Stimulated activated naive CD4-positive, alpha-beta T cell (primary cell): ENCODE results near the gene LCN1.
A peak's percentile ranks its signal among the peaks of the same experiment; 100 is the strongest.
"Not testable (repeated sequence)": the region's sequence is repeated elsewhere in the genome, so short reads cannot be mapped to it uniquely, and the experiment has no call there.

Experiments
- DNase-seq, 6 experiments: peaks; one replicate each; lab custom pipeline; 2025; lab: John Stamatoyannopoulos, UW

The LCN1 gene

DNA sequence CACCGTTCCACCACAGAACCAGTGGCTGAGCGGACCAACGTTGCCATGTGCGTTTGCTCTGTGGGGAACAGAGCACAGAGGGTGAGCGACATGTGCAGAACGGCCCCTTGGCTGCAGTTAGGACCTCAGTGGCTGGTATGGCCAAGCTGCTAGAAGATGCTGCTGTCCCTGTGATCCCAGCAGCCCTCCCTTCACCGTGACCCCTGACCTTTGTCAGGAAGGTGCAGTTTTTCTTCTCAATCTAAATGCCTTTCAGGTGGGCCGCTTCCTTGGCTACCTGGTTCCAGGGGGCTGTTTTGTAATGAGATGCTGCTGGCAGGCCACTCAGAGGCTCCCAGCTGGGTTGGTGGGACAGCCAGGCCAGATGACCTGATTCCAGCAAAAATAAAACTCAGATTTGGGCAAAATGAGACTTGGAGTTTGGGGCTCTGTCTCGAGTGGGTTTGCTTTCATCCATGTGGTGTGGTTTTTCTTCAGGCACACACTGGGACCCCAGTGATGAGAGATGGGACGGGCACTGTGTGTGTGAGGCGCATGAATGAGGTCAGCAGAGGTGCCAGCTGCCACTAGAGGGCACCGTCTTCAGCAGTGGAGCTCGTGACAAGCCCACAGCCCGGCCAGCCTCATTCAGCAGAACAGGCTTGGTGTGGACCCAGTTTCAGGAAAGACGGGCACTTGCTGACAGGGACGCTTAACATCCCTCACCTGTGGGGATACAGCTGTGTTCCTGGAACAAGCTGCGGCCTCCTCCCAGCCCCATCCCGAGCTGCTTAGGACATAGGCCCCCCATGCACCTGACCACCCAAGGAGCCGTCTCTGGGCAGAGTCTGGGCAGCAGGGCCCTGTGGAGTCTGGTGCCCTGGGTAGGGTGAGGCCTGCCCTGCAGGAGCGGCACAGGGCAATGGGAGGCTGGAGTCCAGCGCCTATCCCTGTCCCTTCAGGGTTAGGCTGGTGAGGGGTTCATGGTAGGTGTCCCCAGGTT is 16.7 kb upstream of the LCN1 start:
- DNase-seq = peak in 5 of 6 experiments; percentile 4 to 33 (median 24)

DNA sequence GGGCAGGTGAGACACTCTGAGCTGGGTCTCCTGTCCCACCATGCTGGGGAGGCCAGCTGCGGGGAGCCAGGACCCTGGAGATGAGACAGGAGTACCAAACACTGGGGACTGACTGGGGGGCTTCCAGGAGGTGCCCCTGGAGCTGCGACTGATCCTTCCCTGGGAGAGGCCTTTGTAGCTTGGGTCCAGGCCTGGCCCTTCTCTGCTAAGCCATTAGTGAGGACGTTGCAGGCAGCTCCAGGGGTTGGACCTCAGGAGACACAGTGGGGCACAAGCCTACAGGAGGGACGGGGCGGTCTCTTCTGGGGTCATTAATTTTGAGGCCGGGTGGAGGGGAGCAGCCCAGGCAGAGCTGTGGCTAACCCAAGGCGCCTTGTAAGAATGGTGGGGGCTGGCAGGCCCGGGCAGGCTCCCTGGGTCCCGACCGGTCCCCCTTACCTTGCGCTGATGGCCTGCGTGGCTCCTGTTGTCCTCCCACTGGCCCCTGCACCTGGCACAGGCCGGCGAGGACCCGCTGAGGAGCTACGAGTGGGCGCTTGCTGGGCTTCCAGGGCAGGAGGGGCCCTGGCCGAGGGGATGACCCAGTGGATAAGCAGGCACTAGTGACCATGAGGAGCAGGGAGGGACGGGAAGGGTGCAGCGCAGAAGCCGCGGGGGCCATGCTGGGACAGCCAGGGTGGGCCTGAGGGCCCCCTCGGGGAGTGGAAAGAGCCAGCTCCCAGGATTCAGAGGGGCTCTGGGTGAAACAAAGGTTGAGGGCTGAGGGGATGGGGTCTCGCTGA is 15.6 kb upstream of the LCN1 start:
- no peak for DNase-seq

DNA sequence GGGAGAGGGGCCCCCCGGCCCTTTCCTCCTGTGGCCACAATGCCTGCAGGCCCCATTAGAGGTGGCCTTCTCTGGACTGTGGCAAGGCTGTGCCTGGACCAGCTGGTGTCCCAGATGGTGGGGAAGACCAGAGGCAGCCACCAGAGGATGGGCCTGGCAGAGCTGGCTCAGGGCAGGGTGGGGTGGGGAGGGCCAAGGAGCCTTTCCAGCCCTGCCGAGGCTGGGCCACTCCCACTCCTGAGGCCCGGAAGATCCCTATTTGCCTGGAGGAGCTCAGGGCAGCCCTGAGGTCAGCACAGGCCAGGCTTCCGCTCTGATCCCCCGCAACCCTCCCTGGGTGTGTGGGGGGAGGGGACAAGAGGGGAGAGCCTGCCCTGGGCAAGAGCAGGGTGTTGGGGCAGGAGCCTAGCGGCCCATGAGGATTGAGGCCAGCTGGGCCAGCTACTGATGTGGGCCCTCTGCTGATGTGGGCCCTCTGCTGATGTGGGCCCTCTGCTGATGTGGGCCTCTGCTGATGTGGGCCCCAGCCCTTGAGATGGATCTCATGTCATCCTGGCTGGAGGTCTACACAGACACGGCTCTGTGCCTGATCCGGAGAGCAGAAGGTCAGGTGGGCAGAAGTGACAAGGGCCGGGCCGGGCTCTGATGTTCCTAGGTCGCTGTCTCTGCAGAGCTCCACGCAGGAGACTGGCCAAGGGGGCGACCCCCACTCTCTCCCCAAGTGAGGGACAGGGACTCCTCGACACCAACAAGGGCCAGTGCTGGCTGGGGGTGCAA is 14.7 kb upstream of the LCN1 start:
- DNase-seq = no peak

DNA sequence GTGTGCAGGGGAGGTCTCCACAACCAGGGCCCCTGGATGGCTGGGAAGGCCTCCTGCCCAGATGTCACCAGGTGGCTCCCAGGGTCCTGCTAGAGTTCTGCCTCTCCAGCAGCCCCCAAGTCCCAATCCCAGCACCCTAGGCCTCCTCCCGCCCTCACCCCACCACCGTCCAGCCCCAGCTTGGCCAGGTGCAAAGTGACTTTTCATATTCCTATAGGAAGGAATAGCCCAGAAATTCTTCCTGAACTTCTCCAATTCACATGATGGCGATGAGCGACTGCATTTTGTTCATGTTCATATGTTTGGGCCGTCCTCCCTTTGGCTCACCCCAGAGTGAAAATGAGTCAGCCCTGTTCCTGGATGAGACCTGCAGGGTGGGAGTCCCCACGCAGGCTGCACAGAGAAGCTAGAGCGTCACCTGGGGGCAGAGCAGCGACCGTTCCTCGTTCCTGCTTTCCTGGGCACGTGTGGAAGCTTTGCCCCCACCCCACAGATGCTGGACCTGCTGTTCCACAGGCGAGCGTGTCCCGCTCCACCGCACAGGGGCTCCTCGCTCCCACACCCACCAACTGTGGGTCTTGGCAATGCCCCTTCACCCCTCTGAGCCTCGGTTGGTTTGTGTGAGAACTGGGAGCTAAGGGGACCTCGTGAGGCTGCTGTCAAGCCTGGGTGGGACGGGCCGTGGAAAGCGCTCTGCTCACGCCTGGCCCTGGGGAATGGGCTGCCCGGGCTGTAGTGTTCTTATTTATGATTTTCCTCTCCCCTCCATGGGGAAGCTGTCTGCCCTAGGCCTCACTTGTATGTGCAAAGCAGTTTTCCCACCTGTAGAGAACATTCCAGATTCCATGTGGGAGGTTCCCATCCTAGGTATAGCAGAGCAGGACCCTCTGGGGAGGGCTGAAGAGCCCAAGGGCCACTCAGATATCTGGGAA is 13.9 kb upstream of the LCN1 start:
- DNase-seq = no peak

DNA sequence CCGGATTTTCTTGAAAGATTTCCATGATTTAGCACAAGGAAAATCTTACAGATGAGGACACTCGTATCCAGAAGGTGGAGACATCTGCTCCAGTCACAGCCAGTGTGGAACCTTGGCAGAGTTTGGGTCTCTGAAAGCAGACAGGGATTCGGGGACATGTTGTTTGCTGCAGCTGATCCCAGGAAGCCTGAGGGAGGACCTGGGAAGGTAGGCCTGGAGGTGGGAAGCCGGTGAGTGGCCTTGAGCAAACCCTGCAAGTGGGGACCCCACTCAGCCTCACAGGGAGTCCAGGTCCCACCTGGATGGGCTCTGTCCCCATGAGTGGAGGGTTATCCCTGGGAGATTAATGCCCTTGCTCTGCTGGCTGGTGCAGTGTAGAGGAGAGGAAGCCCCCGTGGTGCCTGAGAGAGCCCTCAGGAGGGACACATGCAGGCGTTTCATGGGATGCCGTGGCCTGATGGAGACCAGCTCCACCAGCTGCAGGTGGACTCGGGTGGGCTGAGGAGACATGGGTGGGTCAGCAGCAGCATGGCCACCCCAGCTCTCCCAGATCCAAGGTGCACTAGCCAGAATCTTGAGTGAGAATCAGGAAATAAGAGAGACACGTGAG is 12.9 kb upstream of the LCN1 start:
- DNase-seq = no peak

DNA sequence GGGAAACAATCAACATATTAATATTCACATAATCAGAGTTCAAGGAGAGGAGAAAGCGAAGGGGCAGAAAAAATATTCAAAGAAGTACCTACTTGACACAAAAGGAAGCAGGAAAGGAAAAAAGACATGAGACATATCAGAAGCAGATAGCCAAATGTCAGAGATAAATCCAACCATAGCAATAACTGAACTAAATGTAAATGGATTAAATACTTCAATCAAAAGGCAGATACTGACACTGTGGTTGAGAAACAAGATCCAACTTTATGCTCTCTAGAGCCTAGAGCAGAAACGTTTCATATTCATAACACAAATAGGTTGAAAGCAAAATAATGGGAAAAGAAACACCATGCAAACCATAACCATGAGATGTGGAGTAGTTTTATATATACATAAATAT is 11.8 kb upstream of the LCN1 start:
- no peak for DNase-seq

DNA sequence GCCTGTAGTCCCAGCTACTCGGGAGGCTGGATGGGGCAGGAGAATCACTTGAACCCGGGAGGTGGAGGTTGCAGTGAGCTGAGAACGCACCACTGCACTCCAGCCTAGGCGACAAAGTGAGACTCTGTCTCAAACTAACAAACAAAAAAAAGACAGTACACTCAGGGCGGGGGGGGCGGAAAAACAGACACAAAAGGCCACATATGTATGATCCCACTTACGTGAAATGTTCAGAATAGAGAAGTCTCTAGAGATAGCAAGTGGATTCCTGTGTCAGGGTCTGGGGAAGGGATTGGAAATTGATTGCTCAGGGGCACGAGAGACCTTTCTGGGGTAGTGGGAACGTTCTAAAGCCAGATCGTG is 9.0 kb upstream of the LCN1 start:
- no peak for DNase-seq

DNA sequence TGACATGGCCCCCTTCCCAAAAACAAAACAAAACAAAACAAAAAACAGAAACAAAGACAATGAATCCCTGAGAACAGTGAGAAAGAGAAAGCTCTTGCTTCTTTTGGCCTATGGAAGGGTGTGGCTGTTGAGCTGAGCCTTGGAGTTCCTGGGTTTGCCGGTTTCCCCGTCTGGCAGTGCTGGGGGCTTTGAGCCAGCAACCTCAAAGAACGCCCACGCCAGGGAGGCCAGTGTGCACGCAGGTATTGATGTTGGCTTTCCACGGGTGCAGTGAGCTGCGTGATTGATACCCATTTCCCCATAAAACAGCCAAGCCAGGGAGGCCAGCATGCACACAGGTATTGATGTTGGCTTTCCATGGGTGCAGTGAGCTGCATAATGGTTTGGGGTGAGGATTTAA is 8.3 kb upstream of the LCN1 start:
- DNase-seq = no peak

DNA sequence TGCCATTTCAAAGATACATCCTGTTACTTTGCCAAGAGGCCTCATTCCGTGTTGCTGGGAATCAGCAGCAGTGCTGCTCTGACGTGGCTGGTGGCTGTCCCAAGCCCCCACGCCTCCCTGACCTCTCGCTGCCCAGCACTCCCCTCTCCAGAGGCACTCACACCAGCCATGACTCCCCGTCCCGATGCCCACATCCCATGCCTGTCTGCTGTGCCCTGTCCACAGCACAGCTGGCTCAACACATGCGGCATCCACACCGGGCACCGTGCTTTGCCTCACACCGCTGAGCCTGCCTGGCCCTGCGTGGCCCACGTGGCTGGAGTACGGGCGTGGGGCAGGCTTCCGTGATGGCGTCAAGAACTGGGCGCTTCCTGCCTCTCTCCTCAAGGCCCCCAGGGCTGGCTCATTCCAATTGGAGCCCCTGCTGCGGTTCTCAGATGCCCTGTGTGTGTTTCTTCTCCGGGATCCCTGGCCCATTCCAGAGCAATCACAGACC is 7.8 kb upstream of the LCN1 start:
- no peak for DNase-seq

DNA sequence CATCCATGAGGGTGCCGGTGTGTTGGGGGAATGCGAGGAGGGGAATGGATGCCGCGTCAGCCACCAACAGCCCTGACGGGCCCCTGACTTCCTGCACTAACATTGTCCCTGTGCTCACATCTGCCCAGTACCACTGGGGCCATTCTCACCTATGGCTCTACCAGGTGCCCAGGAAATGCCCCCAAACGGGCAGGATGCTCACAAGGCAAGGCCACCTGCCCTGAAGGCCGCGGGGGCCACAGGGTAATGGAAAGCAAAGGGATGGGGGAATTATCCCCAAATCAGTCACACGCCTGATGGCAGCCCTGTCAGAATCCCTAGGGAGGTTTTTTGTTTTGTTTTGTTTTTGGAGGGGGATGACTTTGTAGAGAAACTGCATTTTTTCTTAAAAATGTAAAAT is 7.3 kb upstream of the LCN1 start:
- DNase-seq = not testable (repeated sequence)

DNA sequence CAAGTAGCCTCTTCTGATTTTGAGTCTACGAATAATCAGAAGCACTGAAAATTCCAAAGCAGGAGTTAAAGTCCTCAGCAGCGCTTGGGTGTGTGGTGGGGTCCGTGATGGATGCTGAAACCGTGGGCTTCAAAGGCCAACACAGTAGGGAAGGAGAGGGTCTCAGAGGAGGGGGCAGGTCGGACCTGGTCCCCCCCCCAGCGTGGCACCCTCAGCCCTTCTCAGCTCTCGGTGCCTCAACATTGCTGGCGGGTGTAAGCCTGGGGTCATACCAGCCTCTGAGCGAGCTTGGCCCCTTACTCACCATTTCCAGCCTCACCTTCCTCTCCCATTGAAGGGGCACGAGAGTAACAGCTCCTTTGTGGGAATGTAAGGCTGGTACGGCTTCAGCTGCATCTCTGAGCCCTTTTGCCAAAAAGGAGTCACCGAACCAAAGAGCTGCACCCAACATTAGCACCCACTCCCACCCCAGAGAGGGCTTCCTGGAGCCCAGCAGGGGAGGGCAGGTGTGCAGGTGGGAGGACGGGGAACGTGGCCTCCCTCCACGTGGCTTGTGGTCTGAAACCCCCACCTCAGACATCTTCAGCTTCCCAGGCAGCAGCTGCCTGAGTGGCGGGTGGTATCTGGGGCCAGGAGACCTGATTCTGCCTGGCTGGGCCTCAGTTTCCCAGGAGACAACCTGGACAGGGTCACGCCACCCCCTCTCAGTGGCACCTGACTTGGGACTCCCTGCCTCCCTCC is 6.7 kb upstream of the LCN1 start:
- no peak for DNase-seq

DNA sequence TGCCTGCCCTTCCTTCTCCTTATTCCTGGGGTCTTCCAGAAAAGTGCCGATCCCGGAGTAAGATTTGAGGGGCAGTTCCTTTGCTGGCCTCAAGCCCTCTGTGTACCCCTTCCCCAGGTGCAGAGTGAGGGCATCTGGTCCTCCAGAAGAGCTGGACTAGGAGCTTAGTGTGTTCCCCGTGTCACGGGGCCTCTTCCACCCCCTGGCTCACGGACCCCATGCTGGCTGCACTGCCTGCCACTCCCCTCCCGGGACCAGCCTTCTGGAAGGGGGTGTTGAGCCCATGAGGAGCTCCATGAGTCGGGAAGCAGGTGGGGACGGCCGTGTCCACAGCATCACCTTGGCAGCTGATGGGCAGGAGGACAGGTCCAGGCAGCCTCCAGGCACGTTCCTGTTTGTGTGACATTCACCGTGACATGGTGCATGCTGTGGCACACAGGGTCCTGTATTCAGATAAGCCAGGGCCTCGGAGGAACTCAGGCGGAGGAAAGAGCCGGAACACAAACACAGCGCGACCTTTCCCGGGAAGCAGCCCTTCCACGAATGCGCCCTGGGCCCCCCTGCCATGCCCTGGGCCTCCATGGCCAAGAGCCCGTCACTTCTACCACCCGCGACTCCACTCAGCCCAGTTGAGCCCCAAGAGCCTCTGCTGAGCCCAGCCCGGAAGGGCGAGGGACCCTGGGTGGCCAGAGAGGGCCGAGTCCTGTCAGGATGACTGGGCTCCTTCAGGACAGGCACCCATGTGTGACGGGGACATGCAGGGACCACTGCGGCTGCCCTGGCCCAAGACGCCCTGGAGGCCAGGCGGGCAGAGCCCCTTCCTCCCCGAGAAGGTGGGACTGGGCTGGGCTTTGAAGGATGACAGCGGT is 5.9 kb upstream of the LCN1 start:
- DNase-seq = no peak

DNA sequence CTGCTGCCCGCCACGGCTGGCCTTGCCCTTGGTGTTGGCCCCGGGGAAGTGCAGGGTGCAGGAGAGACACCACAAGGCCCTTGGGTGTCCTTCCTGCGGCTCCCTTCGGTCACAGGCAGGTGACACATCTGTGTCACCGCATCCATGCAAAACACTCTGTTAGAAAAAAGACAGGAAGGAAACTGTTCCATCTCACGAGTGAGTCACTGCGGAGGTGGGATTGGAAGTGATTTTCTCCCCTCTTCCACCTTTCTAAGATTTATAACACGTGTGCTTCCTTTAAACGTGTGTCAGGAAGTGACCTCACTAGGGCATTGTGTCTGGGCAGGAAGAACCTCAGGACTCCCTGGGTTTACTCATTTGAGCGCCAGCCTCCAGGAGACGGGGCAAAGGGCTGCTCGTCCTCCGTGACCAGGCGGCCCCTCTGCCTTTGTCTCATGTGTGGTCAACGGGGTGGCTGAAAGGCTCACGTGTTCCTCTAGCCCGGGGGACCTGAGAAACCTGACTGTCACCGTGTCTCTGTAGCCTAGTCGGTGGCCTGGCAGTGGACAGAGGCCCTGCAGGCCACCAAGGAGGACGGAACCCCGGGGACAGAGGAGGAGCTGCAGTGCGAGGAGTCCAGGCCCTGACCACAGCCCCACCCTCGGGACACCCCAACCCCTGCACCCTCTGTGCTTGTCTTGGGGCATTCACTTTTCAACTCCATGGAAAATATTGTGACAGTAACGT is 4.9 kb upstream of the LCN1 start:
- no peak for DNase-seq

DNA sequence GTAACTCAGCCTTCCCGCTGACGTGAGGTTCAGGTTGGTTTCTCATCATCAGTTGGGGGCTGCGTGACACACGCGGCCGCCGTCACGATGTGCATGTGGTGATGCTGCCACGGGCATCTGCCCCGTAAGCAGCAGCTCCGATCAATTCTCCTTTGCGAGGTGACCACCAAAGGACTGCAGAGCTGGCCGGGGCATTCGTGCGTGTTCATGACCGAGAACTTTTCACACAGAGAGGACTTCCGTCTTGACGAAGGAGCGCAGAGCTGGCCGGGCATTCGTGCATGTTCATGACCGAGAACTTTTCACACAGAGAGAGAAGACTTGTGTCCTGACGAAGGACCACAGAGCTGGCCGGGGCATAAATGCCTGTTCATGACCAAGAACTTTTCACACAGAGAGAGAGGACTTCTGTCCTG is 3.8 kb upstream of the LCN1 start:
- DNase-seq = no peak

DNA sequence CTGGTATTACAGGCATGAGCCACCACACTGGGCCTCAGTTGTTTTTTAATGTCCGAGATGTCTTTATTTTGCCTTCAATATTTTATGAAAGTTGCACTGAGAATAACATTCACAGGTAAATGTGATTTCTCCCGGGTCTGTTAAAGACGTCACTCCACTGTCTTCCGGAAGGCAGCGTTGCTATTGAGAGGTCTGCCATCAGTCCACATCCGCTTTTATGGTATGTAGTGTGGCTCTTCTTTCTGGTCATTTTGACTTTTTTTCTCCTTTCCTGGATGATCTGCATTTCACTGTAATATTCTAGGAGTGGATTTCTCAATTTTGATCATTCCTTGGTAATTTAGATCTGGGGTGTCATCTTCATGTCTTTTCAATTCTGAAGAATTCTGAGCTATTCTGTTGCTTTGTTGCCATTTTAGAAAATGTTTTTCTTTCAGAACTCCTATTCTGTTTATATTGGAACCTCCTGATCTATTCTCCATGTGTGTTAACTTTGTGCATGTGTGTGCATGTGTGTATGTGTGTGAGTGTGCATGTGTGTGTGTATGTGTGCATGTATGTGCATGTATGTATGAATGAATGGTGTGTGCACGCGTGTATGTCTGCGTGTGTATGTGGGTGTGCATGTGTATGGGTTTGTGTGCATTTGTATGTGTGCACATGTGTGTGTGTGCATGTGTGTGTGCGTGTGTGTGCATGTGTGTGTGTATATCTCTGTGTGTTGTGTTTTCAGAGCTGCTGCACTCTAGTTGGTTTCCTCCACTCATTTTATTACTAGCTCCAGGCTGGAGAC is 1.9 kb upstream of the LCN1 start:
- no peak for DNase-seq

DNA sequence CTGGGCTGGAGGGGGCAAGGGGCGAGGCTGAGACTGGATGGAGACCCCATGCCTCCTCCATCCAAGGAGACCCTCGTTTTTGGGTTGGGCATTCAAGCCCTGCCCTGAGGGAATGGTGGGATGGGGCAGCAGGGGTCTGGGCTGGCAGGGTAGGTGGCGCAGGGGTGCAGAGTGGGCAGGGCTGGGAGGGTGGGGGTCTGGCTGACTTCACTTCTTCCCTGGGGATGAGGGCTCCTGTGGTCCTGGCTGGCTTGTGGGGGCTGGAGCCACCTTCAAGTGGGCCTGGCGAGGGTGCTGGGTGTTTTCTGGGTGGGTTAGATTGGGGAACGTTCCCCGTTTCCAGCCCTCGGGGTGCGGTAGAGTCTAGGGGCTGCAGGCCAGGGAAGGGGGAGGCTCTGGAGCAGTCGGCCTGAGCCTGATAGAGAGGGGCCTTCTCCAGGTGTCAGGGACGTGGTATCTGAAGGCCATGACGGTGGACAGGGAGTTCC is 412 bp downstream of the LCN1 start:
- DNase-seq = no peak
